ENCODE data around the gene RBM38.

Gene RBM38

DNA sequence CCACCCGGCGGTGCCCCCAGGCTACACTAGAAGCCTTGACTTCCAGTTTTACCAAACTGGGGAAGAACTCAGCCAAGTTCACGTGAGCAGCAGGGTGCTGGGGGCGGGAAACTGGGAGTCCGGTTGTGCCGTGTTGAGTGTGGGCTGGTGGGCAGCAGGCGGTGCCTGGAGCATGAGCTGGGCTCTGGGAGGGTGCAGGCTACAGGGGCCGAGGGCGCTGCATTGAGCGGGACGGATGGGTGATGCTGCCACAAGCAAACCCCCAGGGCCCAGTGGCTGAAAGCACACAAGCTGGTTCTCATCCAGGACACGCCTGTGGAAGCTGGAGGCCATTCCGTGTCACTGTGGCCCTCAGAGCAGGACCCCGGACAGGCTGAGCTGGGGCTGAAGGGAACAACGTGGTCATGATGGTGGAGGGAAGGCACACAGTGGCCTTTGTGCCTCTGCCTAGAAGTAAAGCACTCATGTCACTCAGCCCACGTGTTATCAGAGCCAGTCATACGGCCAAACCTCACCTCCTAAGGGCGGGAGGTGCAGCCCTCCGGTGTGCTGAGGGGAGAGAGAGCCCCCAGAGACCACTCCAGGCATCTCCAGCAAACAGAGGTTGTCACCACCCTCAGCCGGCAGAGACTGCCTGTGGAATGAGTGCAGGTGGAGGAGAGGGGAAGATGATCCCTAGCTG, 29.5 kb downstream of the RBM38 start:
- TF ChIP-seq, protein P1, sequence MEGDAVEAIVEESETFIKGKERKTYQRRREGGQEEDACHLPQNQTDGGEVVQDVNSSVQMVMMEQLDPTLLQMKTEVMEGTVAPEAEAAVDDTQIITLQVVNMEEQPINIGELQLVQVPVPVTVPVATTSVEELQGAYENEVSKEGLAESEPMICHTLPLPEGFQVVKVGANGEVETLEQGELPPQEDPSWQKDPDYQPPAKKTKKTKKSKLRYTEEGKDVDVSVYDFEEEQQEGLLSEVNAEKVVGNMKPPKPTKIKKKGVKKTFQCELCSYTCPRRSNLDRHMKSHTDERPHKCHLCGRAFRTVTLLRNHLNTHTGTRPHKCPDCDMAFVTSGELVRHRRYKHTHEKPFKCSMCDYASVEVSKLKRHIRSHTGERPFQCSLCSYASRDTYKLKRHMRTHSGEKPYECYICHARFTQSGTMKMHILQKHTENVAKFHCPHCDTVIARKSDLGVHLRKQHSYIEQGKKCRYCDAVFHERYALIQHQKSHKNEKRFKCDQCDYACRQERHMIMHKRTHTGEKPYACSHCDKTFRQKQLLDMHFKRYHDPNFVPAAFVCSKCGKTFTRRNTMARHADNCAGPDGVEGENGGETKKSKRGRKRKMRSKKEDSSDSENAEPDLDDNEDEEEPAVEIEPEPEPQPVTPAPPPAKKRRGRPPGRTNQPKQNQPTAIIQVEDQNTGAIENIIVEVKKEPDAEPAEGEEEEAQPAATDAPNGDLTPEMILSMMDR (IDR thresholded peaks at IDR 0.05; ENCODE audit: extremely low read depth, missing control alignments): no peak
- DNase-seq (ENCODE audit: low spot score): no peak

- no peak for DNase-seq (ENCODE audit: low spot score)
- TF ChIP-seq, protein P1 (IDR thresholded peaks at IDR 0.05; ENCODE audit: extremely low read depth, missing control alignments): no peak
Measured at GRCh38 chr20:57421253-57422220, 30.3 kb downstream of the RBM38 start.

DNA sequence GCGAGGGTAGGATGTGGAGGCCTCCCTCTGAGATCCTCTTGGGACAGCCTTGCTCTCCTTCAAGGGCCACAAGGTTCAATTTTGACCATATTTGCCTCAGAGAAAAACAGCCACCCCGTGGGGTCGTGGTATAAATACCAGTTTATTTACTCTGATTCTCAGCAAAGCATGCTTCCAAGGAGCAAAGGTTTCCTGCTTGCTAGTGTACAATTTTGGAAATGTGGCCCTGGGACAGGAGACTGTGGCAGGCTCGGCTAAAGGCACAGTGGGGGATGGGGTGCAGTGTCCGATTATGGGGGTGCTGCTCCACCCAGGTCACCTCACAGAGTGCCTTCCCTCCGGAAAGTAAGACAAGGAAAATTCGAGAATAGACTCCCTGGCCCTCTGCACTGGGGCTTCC, 31.1 kb downstream of the RBM38 start:
- DNase-seq (ENCODE audit: low spot score): no peak
- TF ChIP-seq, protein P1 (IDR thresholded peaks at IDR 0.05; ENCODE audit: extremely low read depth, missing control alignments): no peak

DNA sequence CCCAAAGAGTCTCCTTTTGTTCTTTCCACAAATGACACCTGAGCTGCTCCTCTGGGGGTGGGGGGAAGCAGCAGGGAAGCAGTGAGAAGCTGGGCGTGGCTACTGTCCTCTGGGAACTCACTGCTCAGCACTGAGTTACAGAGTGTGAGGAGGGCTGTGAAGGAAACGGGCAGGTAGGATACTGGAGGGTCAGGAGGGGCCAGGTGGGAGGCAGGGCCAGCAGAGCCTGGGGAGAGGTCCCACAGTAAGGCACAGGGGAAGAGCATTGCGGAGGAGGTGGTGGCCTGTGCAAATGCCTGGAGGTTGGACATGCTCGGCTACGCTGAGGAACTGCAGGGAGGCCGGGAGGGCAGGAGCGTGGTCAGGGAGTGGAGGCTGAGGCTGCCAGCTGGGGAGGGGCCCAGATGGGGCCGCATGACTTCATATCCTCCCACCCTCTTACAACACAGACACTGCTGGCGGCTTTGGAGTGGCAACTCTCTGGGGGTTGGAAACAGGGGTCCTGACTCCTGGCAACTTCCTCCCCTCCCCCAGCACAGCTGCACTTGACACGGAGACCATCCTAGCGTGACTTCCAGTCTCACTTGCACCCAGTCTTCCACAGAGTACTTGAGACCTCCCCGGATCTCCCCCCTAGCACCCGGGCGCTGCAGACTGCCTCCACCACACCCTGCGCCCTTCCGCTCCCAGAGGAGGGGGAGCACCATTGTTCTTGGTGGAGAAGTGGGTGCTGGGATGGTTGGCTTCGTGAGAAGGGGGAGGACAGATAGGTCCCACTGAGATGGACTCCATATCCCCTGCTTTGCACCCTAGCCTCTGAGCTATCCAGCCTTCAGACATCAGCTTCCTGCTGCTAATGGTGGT, 34.2 kb downstream of the RBM38 start:
- TF ChIP-seq, protein P1 (IDR thresholded peaks at IDR 0.05; ENCODE audit: extremely low read depth, missing control alignments): no peak
- DNase-seq (ENCODE audit: low spot score): no peak

DNA sequence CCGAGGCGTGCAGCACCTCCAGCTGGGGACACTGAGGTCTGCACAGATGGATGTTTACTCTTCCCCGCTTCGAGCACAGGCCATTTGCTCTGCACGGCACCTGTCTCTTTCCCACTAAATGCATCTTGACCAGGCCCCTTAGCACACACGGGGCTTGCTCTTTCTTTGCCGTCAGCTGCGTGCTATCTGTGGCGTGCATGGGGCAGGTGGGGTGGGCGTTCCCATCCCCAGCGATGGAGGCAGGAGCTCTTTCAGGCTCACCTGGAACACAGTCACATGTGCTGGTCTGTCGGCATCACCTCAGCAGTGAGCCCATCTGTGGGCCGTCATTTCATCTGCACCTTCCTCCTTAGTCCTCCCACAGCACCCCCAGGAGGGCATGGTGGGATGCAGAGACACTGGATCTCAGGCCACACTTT, 35.1 kb downstream of the RBM38 start:
- TF ChIP-seq, protein P1 (IDR thresholded peaks at IDR 0.05; ENCODE audit: extremely low read depth, missing control alignments): no peak
- DNase-seq (ENCODE audit: low spot score): no peak

GRCh38 chr20:57426831-57427230, 35.6 kb downstream of the RBM38 start:
- DNase-seq (ENCODE audit: low spot score): no peak
- TF ChIP-seq, protein P1 (IDR thresholded peaks at IDR 0.05; ENCODE audit: extremely low read depth, missing control alignments): no peak

All from GM20000 (cell line).